GM18858 (cell line): ENCODE data around the gene CEP43.

Source experiments
- ATAC-seq: cut with Tn5 transposase; IDR thresholded peaks from one replicate; pipeline ENCODE4 v1.9.1; 2021; ENCODE audit not compliant: unreplicated experiment

Gene CEP43

DNA sequence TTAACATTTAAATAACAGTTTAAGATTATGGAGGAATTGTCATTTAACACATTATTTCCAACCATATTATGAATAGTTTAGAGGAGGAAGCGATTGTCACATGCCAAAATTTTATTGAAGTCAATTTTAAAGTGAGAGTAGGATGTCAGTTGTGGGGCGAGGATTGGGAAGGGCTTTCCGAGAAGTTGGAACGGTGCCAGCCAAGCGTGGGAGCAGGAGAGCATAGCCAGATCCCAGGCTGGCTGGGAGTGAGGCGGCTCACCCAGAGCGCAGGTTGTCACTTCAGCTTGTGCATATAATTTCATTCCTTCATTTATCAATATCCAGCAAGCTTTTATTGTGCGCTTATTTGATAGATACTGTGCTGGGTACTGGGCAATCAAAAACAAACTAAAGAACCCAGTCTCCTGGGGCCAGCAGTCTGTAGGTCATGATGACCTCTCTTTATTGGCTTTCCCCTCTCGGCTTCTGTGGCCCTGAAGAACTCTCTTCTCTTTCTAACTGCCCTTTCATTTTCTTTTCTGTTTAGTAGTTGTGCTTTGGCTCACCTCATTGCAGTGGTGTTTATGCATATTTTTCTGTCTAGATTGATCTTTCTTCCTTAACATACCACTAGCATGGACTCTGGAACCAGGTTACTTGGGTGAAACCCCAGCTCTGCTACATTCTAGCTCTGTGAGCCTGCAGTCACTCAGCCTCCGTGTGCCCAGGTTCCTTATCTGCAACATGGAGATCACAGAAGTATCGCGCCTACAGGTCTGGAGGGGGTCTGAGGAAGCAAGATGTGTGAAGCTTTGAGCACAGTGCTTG lies 6.4 kb downstream of the CEP43 start:
- ATAC-seq, result no peak

GRCh38 chr6:167007985-167008384 lies 8.8 kb downstream of the CEP43 start:
- ATAC-seq, result no peak

DNA sequence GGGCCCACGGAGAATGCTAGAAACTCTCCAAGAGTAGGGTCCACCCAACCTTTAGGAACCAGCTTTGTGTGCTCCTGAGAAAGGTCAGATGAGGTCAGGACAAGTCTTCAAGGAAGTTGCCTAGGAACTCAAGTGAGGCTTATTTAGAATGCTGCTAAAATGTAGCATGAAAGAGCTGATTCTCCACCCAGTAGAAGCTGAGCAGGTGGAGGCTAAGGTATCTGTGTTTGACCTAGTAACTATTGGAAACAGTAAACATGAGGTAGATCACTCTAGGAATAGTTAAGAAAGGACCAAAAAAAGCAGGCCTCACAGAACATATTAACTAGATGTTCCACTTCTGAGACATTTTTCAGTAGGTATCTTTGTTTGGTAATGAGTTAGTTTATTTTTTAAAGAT lies 13.9 kb downstream of the CEP43 start:
- ATAC-seq, result no peak

GRCh38 chr6:167013946-167014345 lies 14.7 kb downstream of the CEP43 start:
- no peak for ATAC-seq

GRCh38 chr6:167015302-167015701 lies 16.1 kb downstream of the CEP43 start:
- no peak for ATAC-seq

DNA sequence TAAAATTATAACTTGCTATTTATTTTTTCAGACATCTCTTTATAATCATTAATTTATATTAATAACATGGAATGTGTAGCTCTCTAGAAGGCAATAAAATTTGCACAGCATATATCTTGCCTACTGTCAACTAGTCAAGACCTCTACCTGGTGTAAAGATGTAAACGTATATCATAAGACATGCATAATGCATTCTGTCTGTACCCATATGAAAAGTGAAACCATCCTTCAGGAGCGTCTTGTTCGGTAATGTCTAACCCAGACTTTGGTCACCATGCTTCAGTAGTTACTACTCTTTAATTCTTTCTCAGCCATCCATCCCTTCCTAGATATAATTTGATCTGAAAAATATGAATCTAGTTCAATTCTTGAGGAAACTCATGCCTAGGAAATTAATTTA lies 21.0 kb downstream of the CEP43 start:
- ATAC-seq, result peak; percentile 85

GRCh38 chr6:167027308-167027707 lies 28.1 kb downstream of the CEP43 start:
- ATAC-seq, result no peak

DNA sequence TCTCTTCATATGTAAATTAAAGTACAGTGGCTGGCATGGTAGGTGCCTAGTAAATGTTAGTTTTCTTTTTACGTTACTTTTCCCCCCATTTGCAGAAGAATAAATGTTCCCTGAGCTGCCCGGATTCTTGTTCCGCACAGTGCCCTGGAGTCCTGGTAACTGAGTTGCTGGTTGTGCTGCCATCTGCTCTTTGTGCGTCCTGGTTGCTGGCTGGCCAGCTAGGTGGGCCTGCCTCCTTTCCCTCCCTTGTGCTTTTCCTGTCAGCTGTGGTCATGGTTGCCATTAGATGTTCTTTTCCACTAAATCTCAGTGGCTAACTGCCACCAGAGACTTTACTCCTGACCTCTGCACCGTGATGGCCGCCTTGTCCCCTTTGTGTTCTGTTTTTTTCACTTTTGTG lies 28.6 kb downstream of the CEP43 start:
- no peak for ATAC-seq

- no peak for ATAC-seq
Measured at GRCh38 chr6:167030222-167031072, 31.2 kb downstream of the CEP43 start.

- no peak for ATAC-seq
Measured at GRCh38 chr6:167031082-167031709, 32.0 kb downstream of the CEP43 start.

- ATAC-seq, result no peak
Measured at GRCh38 chr6:167034056-167034455, 34.9 kb downstream of the CEP43 start.

DNA sequence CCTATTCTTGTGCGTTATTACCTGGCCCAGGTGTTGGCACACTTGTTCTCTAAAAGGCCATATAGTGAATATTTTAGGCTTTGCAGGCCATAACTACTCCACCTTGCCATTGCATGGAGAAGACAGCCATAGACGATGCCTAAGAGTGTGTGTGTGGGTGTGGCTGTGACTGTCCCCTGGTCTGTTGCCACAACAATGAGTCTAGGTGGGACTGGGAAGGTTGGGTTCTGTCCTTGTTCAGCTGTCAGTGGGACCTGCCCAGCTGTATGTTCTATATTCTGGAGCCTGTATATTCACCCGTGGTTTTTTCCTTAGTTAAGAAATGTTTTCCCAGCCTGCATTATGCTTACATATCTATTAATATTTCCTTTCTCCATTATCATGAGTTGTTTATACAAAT lies 38.6 kb downstream of the CEP43 start:
- ATAC-seq, result no peak

DNA sequence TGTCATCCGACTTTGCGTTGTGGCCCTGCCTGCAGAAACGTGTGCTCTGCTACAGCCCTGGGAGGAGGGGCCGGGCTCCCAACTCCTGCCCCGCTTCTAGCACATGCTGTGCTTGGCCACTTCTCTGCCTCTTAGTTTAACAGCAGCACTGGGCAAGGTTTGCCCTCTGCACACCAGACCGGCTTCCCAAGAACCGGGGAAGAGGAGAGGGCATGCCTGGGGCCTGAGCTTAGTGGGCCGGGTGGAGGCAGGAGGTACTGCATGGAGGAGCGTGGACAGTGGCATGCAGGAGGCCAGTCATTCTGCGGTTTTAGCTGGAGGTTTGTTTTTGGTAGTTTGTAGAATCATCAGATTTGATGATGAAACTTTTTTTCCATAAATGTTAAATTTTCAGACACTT lies 45.5 kb downstream of the CEP43 start:
- no peak for ATAC-seq

DNA sequence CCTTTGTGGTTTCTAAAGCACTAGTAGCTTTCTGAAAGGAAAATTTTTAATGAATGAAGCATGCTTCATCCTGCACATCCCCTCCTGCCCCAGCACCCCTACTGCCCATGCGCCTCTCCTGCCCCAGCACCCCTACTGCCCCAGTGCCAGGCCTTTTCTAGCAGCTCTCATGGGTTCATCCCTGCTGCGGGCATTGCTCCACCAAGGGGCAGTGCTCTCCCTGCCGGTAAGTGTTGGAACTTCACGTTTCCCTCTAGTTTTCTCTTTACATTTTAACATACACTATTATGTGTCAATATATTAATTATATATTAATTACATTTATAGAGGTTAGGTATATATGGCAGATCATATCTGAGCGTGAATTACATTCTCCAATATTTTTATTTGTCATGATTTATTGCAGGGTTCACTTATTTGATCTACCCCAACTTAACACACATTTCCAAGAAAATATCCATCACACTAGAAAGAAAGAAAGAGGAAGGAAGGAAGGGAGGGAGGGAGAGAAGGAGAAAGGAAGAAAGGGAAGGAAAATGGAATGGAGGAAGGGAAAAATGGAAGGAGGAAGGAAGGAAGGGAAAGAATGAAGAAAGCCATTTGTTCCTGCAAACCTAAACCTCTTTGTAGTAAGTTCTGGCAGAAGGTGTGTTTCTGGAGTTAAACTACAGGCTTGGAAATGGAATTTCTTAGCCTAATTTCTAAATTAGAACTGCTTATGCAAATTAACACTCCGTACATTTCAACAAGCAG lies 46.8 kb downstream of the CEP43 start:
- no peak for ATAC-seq

DNA sequence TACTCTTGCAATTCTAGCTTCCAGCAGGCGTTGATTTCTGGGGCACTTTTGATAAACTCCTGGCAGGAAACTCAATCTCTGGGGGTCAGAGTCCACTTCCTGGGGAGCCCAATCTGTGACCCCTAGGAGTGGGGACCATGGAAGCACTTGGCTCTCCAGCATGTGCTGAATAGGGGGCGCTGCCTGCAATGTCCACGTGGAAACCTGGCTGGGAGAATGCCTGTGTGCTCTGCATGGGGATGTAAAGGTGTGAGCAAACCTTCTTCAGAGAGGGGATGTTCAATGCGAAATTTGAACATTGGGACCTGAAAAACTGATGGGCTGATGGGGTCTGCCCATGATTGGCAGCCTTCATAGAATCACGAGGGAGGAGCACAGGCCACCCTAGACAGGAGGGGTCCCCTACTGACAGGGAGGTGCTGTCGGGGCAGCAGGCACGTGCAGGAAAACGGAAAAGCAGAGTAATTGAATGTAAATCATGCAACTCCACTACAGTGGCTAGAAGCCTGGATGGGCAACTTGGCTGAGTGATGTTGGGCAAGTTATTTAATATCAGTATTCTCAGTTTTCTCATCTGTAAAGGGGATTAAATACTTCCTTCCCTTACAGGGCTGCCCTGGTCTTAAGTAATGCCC lies 47.8 kb downstream of the CEP43 start:
- no peak for ATAC-seq

DNA sequence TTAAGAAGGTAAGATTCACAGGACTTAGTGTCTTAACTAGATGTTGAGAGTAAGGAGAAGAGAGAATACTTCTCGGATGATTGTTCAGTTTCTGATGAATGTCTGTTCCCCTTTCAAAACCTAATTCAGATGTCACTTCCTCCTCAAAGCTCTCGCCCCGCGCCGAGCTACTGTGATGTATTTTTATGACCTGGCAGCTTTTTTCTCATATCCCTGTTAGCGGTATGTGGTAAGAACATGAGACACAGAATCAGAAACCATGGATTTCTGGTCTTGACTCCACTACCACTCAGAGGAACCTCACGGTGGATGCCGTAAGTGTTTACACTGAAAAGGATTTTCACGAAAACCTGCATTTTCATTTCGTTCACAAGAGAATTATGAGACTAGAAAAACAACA lies 48.4 kb downstream of the CEP43 start:
- peak; percentile 84 for ATAC-seq
